ENCODE data around the gene RIPOR3.

The RIPOR3 gene

DNA sequence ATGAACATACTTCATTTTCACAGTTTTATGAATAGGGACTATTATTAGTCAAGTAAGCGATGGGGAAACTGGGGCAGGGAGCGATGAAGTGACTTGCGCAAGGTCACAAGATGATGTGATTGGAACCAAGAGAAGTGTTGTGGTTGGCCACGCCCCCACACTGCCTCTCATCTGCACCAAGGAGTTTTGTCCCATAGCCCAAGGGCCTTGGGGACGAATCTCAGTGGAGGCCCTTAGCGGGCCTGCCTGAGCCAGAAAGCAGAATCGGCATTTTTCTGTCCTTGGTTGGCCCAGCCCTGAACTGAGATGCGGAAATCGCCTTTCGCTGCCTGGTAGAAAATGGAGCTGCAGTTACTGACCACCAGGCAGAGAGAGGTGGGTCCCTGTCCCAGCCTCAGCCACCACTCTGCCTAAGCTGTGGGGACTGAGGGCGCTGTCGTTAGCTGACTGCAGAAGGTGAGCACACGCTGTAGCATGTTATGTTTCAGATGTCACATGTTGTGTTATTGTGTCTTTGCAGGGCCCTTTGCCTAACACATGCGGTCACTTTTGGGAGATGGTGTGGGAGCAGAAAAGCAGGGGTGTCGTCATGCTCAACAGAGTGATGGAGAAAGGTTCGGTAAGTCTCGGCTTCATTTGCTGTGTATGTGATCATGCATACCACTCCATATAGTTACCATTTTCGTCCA is 123.3 kb downstream of the RIPOR3 start:
- DNase-seq: no peak

DNA sequence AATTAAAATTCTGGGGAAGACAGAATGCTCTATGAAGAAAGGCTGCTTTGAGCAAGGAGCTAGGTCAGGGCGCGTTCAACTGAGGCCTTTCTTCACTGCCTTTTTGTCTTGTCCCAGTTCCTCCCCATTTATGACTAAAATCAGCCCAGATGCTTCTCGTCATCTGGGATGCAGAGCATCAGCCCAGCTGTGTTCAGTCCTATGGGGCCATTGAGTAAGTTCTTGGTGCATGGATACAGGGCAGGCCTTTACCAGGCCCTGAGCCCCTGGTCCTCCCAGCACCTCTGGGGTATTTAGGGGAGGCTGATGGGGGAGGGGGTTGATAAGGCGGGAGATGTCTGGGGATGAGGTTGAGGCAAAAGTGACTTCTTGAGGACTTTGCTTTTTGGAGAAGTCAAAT is 125.5 kb downstream of the RIPOR3 start:
- no peak for DNase-seq

DNA sequence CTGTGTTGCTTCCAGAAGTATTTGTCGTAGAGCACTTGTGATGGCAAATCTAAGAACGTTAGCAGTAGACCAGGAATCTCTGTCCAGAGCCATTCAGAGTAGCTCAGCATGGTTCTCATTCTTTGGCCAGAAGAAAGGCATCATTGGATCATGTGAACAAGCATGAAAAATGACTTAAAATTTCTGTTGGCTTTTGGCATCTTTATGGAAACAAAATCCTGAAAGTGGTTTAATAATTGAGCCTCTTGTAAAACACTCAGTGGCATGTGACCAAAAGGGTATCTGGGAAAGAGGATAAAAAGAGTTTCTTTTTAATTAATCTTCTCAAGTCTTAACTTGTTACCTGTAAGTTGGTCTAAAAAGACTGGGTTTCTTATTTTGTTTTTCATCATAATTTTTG is 126.0 kb downstream of the RIPOR3 start:
- DNase-seq: no peak

- DNase-seq: no peak
Observed at GRCh38 chr20:50563133-50563944, 128.0 kb downstream of the RIPOR3 start.

- DNase-seq: no peak
Observed at GRCh38 chr20:50562262-50562701, 129.1 kb downstream of the RIPOR3 start.

DNA sequence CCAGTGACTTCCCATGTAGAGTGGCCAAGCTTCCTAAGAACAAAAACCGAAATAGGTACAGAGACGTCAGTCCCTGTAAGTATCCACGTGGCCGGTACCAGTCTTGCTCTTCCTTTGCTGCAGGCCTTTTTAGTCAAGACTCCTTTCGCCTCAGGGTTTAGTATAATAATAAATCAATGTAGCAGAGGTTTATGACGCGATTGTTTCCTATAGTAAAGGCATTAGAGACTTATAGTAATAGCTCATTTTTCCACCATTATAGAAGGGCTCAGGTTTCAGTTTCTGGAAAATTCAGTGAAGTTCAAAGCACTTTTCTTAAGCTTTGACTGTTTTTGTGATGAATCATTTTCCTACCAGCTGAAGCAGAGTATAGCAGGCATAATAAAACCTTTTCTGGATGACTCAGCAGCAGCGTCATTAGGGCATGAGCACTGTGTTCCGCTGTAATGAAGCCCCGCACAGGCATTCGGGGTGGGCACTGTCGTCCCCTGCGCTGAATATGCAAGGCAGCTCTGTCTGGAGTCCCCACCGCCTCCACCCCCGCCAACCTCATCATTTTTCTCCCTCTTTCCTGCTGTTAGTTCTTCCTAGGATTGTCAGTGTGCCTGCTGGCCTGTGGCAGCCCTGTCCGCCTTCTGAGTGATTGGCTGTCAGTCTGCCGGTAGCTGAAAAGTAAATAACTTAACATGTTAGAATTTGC is 129.8 kb downstream of the RIPOR3 start:
- no peak for DNase-seq

GRCh38 chr20:50560867-50561266 is 130.5 kb downstream of the RIPOR3 start:
- no peak for DNase-seq

GRCh38 chr20:50559856-50560638 is 131.3 kb downstream of the RIPOR3 start:
- DNase-seq: no peak

DNA sequence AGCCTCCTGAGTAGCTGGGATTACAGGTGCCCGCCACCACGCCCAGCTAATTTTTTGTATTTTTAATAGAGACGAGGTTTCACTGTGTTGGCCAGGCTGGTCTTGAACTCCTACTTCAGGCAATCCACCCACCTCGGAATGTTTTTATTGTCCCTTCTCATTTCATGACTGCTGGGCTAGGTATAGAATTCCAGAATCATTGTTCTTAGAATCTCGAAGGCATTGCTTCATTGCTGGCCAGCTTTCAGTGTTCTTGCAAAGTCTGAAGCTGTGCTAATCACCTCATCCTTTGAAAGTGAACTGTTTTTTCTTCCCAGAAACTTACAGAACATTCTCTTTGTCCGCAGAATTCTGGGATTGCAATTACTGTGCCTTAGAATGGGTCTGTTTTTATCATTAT is 132.2 kb downstream of the RIPOR3 start:
- no peak for DNase-seq

DNA sequence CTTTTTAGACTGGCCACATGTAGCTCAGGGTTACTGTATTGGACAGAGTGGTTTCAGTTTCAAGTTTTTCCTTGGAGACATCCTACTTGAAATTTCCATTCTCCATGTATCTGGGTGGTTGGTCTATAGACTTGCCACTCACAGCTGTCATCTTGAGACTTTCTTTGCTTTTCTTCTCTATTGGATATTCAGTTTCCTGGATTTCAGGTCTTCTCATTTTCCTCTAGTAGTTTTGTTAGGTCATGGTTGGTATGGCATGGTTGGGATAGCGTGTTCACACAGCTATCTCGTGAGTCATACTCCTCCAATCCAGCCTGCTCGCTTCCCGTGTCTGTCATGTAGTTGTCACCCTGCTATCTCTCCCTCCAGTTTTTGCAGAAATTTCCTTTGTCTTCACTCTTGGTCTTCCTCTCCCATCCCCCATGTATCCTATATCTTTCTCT is 132.8 kb downstream of the RIPOR3 start:
- no peak for DNase-seq

GRCh38 chr20:50557549-50558134 is 133.7 kb downstream of the RIPOR3 start:
- no peak for DNase-seq

- DNase-seq: no peak
Observed at GRCh38 chr20:50555662-50556061, 135.7 kb downstream of the RIPOR3 start.

DNA sequence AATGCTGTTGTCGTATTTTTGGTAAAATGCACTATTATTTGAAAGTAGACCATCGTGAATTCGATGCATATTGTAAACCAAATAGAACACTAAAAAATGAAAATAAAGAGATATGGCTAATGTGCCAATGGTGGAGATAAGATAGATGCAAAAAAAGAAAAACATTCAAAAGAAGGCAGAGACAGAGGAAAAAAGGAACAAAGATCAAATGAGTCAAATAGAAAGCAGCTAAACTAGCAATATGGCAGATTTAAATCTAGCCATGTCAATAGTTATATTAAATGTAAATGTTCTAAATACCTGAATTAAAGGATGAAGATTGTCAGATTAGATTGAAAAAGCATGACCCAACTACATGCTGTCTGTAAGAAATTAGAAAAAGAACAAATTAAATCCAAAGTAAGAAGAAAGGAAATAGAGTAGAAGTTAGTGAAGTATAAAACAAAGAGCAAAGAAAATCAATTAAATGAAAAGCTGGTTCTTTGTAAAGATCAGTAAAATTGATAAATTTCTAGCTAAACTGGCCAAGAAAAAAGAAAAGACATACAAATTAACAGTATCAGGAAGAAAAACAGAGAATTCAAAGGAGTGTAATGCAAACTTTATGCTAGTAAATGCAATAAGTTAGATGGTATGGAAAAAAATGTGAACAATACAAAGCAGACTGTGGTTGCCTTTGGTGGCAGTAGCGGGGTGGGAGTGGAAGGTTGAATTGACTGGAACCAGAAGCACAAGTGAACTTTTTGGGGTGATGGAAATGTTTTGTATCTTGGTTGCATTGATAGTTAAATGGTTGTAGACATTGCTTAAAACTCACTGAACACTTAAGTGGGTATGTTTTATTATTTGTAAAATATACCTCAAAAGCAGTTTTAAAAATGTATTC is 136.4 kb downstream of the RIPOR3 start:
- DNase-seq: no peak

DNA sequence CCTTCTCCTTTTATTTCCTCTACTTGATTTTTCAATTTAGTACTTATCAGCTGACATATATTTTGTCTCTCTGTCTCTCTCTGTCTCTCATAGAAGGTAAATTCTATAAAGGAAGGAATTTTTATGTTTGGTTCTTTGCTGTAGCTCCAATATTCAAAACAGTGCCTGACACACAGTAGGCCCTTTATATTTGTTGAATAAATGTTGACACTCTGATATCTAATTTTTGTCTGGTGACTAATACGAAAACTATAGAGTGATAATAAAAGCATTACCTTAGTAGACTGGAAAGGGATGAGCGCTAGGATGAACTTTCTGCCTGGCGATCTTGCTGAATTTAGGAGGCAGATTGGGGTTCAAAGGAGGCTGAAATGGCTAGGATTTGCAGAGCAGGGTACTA is 138.4 kb downstream of the RIPOR3 start:
- no peak for DNase-seq

- peak; percentile 84 for DNase-seq
Observed at GRCh38 chr20:50551288-50551687, 140.1 kb downstream of the RIPOR3 start.

DNA sequence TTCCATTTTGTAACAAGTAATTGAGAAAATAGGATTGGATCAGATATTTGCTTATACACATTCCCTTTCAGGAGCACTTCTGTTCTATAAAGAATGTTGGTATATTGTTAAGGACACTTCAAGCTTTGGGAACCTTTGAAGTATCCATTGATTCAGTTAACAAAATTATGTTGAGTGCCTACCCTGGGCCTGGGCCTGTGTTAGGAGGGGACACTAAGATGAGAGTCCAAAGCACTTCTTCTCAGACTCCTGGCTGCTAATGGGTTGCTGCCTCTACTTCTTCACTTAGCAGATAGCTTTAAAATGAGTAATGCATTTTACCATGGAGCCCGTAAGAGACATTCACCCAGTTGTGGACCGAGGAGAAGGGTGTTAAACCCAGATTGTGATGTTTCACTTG is 140.8 kb downstream of the RIPOR3 start:
- DNase-seq: no peak

- no peak for DNase-seq
Observed at GRCh38 chr20:50548396-50548795, 142.9 kb downstream of the RIPOR3 start.

DNA sequence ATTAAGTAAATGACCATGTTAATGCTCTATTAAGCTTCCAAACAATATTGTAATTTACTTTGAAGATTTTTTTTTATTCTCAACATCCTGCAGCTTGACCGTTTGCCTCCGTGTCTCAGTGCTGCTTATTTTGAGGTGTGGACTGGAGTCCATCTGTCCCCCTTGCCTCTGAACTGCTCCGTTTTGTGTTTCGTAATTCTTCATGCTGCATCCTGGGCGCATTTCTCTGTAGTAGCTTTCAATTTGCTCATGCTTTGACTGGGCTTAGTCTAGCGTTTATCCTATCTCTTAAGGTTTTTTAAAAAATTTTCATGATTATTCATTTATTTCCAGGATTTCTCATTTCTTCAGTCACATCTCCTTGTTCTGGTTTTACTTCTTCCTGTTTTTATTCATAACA is 143.4 kb downstream of the RIPOR3 start:
- no peak for DNase-seq

DNA sequence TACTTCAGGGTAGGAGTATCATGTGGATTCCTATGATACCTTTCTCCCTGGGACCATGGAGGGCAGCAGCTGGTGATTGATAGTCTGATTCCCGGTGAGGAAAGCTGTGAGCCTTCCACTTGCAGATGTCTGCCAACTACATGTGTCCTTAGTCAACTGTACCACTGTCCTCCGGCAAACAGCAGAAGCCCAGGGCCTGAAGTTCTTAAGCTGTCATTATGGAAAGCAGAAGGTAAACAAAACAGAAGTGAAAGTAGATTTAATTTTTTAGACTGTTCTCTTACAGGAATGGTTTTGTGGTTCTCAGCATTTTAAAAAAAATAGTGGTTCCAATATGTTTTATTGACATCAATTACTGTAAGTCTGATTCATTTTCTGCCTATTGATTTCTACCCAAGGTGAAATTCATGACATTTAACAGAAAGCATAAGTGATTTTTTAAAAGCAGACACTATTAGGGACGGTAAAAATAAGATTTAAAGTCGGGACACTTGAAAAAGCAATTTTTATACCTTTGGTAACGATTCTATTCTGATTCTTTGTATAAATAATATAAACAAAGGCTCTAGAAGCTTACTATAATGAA is 144.5 kb downstream of the RIPOR3 start:
- DNase-seq: no peak

- no peak for DNase-seq
Observed at GRCh38 chr20:50545126-50545525, 146.2 kb downstream of the RIPOR3 start.

GRCh38 chr20:50543326-50543725 is 148.0 kb downstream of the RIPOR3 start:
- no peak for DNase-seq
